Astrocyte (in vitro differentiated cells and primary cell): ENCODE results near the gene SLC29A3.

Source experiments
- CTCF ChIP-seq: IDR thresholded peaks from 2 replicates; pipeline ENCODE4 v1.5.1; 2011; ENCODE audit warnings: low read depth, mild to moderate bottlenecking, inconsistent platforms, low read length, moderate library complexity; ENCODE audit not compliant: insufficient read depth
- EZH2 ChIP-seq: IDR thresholded peaks from 2 replicates; pipeline ENCODE4 v1.6.1; 2012; ENCODE audit warnings: mild to moderate bottlenecking, low read length, inconsistent platforms; ENCODE audit not compliant: insufficient read depth

- TF ChIP-seq CTCF = no peak
- TF ChIP-seq EZH2 = no peak
Observed at GRCh38 chr10:71279590-71280170, 39.4 kb upstream of the SLC29A3 start.
